HG03095 (cell line): ENCODE results near the gene CAMTA1.

Source experiments
- ATAC-seq: cut with Tn5 transposase; IDR thresholded peaks from one replicate; pipeline ENCODE4 v1.9.1; 2021; ENCODE audit warnings: moderate library complexity; ENCODE audit not compliant: unreplicated experiment

CAMTA1 gene

DNA sequence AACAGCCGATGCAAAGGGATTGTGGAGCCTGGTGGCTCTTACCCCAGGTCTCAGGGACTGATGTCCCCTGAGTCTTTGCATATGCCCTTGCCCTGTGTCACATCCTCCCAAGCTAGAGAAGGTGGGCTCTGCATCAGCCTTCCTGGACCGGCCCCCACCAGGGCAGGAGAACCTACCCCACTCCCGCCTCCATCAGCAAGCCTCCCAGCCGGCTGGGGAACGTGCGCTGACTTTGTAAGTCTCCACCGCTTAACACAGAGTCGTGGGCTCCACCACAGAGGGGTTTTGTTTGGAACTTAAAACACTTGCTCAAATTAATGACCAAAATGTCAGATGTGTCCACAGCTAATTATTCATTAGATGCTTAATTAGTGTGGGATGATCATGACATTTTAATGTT lies 730.6 kb downstream of the CAMTA1 start:
- no peak for ATAC-seq

DNA sequence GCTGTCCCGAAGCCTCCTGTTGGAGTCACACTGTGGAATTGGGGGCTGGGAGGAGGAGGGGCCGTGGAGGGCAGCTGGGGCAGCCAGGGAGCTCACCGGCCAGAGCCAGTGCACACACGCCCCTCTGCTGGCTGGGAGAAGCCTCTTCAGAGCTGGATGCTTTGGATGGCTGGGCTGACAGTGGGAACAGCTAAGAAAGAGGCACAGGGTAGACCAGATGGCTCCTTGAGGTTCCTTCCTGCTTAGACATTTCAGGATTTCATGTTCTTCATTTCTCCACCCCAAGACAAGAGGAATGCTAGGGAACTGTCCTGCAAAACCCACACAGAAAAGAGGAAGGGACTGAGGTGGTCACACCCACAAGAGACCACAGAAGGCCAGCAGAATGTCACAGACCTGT lies 731.1 kb downstream of the CAMTA1 start:
- no peak for ATAC-seq

DNA sequence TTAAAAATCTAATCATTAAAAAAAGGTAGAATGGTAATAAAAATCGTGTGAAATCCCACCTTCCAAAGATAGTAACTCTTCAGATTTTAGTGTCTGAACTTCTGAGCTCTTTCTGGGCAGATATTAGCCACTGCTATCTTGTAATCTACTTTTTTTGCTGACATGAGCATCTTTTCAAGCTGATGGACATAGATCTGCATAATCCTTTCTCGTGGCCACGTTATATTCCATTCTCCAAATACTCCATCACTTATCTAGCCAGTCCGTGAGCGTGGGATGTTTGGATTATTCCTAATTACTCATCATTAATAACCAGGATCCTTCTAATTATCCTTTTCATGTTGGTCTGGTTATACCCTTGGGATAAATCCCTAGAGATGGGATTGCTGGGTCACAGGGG lies 731.7 kb downstream of the CAMTA1 start:
- ATAC-seq: no peak

DNA sequence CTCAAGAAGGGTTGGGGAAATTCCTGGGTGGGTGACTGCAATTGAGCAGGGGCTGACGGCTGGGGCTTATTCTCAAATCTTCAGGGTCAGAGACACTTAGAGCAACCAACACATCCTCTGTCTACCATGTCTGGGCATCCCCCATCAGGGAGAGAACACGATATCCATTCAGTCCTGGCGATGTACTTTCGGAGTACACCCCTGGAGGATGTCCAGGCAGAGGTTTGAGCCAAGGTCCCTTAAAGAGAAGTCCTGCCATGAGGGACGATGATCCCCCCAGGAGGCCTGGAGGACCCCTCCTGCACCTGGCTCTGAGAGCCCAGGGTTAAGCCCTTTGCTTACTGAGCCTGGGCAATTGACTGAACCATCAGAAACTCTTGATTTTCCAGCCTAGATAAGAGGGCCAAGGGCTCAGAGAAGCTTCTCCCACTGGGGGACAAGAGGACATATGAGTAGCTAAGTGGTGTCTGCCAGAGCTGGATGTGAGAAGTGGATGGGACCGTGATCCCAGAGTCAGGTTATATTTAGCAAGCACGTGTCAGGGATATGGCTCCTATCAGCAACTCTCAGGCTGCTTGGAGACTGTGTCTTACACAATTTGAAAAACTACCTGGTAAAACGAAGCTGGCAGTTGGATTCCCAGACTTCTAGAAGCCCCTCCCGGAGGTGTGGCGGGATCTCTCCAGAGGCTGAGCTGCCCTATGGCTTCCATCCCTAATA lies 732.5 kb downstream of the CAMTA1 start:
- ATAC-seq: no peak

DNA sequence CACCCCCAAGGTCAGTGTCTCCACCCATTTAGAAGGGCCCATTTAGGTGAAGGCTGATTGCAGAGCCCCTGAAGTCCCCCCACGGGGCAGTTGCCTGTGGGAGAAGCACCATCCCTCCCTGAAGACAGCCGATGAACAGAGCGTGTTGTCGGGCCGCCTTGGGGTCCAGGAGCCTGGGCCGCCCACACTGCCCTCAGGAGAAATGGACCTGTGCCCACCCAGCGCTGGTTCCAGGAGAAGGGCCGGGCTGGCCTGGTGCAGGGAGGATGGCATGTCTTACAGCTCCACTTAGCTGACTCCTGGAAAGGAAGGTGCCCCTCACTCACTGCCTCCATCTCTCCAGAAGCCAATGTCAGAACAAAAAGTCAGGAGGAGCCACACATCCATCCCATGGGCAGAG lies 733.2 kb downstream of the CAMTA1 start:
- no peak for ATAC-seq

DNA sequence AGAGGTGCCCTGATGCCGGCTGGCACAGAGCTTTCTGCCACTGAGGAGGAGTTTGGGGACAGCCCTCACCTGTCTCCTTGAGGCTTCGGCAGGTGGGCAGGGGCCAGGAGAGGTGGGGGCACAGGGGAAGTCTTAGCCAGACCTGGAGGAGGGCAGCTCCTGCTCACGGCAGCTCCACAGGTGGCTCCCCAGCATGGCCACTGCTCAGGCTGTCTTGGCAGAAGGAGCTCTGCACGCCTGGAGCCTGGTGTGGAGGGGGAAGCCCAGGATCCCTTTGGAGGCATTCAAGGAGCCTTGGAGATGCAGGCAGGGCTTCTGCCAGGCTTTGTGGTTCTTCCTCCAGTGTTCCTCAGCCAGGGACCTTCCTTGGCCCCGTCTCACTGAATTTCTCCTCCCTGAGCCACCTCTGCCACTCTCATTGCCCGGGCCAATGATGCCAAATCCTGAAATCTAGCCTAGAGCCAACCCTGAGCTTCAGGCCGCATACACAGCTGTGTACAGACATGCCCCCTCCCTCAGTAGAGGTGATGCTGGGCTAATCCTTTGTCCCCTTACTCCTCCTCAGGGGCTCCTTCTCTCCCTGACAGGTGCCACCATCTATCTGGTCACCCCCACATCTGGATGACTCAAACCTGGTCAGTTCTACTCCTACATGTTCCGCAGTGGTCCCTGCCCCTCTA lies 734.1 kb downstream of the CAMTA1 start:
- no peak for ATAC-seq

DNA sequence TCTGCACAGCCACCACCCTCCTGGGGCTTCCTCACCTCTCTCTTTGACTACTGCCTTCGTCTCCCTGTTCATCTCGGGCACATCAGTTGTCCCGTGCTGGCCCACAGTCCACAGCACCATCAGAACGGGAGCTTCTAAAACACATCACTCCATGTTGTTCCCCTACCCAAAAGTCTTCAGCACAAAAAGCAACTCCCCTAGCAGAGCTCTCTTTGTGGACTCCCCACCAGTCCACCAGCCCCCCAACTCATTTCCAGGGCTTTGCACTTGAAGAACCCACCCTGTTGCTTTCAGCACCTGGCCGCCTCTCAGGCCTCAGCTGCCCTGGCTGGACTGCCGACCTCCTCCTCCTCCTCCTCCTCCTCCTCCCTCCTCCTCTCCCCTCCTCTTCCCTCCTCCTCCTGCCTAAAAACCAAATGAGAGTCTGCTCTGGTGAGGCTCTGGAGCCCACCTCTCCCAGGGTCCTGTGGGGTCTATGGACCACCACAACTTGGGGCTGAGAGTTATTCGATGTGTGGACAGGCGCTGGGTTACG lies 734.7 kb downstream of the CAMTA1 start:
- ATAC-seq: no peak

DNA sequence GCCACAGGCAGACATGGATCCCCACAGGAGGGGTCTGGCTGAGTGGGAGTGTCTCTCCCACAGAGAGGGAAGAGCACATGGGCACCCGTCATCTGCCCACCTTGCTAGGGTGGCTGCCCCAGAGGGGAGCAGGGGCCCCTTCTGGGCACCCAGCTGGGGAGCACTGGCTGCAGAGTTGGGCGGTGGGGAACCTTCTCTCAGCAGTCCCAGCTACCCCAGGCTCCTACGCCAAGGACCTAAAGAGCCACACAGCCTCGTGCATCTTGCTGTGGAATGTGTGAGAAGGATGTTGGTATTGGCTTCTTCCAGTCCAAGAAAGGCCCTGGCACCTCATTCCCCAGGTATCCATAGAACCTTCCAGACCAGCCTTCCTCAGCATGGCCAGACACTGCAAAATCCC lies 735.2 kb downstream of the CAMTA1 start:
- ATAC-seq: no peak

DNA sequence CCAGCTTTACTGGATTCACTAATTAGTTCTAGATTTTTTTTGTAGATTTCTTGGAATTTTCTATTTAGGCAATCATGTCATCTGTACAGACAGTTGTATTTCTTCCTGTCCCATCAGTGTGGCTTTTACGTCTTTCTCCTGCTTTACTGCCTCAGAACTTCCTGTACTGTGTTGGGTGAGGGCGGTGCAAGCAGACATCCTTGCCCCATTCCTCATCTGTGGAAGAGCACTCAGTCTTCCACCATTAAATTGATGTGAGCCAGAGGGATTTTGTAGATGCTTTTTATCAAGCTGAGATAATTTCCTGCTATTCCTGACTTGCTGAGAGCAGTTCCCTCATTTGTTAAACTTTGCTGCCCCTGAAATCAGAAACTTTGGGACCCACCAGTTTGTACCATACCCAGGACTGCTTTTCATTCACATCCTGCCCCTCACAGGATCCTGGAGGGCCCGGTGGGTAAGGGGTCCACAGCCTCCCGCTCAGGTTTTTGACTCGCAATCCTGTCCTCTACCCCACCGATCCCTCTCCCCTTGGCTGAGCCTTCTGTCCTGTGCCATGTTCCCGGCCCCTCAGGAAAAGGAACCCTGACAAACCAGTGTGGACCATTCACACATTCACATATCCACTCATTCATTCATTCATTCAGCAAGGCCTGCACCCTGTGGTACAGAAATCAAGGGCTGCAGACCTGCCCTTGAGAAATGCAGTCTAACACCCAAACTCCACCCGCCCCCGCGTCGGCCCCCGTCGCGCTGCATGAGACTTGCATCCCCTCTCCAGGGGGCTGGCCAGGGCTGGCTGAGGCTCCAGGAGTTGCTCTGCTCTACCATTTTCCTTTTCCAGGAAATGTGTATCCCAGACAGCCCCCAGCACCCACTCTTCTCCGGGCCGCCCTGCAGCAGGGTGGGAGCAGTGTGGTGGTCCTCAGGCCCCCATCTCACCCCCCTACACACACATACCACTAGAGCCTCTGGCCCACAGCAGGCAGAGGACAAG lies 739.4 kb downstream of the CAMTA1 start:
- no peak for ATAC-seq

DNA sequence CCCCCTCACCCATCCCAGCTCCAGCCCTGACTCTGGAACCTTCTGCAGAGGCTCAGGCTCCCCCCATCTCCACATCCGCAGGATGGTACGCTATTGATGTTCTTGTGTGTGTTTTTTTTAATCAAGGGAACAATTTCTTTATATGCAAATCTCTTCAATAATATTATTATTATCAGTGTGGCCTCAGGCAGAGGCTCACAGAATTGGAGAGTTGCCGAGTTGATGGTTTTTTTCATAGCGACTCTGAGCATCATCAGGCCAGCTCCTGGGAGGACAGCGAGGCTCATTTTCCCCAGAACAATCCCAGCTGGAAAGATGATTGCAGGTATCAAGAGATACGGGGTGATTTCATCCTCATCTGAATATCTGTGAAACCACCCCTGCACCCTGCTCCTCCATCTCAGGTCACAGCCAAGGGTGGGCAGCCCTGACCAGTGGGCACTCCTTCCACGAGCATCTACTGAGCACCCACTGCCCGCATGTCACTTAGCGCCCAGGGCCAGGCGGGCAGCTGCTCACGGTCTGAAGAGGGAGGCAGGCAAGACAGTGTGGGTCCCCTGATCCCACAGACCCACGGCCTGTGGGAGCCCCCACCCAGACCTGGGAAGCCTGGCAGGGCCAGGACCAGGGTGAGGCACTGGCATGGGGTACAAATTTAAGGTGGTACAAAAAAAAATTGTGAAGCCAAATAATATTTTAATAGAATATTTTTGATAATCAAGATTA lies 740.2 kb downstream of the CAMTA1 start:
- no peak for ATAC-seq

DNA sequence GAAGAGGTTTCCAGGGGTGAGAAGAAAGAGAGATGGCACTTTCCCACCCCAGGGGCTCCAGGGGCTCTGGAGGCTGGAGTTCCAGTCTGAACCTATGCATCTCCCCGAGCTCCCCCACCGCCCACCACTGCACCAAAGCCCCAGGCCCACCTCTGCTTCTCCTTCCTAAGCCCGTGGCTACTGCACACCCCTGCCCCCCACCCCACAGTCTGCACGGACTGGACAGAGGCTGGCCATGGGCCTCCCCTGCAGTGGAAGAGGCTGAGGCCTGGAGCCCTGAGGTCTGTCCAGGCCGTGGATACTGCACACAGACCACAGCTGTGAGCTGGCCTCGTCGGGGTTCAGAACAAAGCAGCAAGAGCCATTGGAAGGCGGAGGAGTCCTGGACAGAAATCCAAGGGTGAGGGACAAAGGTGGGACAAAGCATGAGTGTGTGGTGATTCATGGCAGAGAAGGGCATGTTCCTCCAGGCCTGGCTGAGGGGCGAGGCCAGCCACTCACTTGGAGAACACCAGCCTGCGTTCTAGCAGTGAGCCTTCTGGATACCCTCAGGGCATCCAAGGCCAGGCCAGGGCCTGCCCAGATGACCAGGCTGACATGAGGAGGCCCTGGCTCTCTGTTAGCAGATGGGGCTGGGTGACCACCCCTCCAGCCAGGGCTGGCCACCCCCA lies 741.1 kb downstream of the CAMTA1 start:
- ATAC-seq: no peak

DNA sequence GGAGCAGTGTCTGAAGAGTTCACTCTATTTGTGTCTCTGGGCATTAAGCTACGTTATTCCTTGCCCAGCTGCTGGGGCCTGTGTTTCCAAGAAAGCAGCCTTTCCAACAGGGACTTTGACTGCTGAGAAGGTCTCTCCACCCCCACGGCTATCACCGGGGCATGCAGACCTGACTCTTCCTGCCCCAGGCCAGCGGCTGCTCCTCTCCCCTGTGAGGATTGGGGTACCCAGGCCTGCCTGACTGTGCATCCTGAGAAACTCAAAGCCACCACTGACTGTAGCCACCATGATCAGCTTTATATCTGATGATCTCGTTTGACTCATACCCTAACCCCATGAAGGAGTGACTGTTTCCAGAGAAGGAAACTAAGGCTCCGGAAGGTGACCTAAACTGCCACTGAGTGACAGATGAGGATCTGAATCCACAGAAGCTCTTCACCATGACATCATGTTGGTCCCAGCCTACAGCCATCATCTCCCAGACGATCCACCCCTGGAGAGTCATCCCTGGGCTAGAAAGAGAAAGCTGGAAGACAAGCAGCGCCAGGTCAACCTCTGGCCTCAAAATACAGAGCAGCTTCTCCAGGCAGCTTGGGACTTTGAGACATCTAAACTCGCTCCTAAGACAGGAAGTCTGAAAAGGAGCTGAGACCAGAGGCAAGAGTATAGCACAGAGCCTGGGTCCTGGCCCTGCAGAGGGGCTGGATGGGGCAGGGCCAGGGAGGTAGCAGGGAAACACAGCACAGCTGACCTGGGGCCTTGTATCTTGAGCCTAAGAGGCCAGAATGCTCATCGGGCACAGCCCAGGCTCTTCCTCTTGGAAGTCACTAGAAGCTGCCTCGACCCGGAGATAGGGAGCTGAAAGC lies 741.8 kb downstream of the CAMTA1 start:
- no peak for ATAC-seq

DNA sequence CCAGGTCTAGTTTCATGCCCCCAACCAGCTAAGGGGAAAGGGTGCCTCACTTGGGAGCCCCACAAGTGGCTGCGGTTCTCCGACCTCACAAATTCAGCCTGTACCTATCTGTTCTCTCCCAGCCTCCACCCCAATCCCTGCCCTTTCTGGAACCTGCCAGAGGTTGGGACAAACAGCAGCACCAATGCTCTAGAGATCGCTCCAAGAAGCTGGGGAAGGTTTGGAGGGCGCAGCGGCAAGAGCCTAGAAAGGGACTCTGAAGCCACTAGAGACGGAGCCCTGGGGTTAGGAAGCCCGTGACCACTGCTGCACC lies 742.4 kb downstream of the CAMTA1 start:
- ATAC-seq: no peak

DNA sequence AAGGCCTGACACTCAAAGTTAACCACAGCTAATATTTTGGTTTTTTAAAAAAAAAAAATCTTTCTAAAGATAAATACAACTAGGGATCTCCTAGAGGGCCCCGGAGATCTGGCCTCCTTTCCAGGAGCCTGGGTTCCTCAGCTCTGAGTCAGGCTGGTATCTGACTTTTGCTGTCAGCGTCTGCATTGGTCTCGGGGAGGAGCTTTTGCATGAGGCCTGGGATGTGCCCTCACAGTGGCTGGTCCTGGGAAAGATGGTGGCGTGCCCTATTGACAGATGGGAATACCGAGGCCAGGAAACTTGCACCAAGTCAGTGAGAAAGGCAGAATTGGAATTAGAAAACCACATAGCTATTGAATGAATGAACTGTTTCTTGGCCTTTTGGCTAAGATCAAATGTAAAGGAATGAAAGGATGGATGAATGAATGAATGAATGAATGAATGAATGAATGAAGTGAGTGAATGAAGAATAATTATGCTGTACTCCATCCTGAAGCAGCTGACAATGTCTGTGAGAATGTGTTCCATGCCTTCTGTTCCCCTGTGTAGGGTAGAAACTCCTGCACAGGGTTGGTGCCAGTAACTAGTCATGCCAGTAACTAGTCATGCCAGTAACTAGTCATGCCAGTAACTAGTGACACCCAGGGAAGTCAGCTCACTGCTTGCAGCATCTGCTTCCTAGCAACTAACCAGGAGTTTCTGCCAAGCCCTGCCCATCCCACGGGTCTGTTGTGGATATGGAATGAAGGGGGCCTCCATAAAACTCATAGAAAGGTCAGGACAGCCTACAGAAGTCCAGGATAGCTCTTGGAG lies 743.3 kb downstream of the CAMTA1 start:
- ATAC-seq: no peak

DNA sequence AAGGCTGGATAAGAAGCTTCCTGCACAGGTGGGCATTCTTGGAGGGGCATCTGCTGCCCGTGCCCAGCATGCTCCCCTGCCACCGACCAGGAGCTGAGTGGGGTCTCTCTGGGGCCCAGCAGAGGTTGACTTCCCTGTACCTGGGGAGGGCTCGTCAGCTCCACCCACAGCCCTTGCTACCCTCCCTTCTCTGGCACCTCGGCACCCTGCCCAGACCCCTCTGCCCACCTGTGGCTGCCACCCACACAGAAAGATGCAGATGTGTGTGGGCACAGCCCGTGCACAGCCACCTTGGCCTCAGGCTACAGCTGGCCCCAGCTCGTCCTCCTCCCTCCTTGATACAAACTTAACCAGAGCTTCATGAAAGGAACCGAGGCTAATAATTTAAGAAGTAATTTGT lies 744.7 kb downstream of the CAMTA1 start:
- ATAC-seq: no peak

DNA sequence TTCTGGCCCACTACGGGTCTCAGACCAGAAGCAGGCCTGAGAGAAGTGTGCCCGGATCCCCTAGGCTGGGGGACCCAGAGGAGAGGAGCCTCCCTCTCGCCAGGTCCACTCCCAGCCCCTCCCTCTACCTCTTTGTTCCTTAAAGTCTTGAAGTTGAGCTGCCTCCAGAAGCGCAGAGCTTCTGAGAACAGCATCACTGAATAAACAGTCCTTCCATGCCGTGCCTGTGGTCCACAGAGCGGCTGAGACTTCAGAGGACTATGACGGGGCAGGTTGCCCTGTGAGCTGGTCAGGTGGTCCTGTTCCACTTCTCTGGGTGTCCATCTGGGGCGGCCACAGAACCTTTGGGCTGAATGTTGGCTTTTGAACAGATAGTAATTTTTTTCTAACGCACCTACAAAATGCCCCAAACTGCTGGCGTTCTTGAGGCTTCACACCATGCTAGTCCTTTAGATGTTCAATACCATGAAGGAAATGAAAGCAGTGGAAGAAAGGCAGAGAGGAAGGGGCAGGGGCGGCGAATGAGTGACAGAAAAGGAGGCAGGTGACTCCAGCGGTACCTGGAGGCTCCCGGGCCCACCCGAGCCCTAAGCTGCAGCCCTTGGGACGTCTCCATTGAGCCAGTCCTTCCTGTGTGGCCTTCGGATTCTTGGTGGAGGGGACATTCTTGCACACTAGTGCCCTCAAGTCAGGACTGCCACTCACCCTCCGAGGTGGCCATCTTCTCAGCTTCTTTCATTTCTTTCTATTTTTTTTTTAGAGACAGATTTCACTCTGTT lies 746.5 kb downstream of the CAMTA1 start:
- no peak for ATAC-seq

DNA sequence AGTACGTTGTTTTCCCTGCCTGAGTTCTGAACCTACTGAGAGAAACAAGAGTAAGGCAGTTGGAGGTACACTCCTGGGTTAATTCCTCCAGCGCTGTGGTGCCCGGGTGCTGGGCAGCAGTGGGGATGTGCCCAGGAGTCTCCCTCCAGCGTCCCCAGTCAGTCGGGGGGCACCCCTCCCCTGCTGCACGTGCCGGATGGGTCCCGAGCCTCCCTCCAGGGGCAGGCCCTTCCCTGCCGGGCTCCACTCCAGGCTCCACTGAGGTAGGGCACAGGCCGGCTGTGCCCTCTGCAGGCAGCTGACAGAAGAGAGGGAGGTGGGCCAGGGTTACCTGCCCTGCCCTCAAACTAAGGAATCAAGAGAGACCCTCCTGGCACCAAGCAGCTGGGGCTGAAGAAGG lies 747.8 kb downstream of the CAMTA1 start:
- ATAC-seq: no peak
